Inferior parietal cortex (tissue), 1 donor: ENCODE results near the gene MAD1L1.
A peak's percentile ranks its signal among the peaks of the same experiment; 100 is the strongest.

Experiments used
- DNase-seq: peaks from one replicate; pipeline ENCODE4 v3.0.0-alpha.2; 2016; ENCODE audit errors: extremely low spot score

Gene MAD1L1

DNA sequence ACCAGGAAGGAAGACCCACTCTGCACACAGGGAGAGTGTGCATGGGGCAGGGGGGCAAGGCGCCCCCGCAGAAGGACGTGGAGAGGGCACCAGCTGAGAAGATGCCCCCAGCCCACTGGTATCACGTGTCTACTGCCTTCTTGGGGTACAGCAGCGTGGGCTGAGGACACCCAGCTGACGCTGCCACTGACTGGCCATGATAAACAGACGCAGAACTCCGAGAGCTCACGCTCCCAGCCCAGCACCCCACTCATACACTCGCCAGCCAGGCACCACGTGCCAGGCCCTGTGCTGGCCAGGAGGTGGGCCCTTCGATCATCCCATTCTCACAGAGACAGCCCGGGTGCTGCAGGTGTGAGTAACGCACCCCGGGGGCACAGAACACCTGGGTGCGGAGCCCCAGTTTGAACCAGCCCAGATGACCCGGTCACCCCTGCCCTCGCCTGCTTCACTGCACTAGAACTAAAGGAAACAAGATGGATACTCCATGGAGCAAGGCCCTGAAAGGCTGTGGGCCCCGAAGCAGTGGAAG lies 199.8 kb downstream of the MAD1L1 start:
- DNase-seq, result no peak

- no peak for DNase-seq
These were observed 200.5 kb downstream of the MAD1L1 start for GRCh38 chr7:2032030-2032875.

- DNase-seq, result no peak
These were observed 201.3 kb downstream of the MAD1L1 start for GRCh38 chr7:2031451-2031845.

DNA sequence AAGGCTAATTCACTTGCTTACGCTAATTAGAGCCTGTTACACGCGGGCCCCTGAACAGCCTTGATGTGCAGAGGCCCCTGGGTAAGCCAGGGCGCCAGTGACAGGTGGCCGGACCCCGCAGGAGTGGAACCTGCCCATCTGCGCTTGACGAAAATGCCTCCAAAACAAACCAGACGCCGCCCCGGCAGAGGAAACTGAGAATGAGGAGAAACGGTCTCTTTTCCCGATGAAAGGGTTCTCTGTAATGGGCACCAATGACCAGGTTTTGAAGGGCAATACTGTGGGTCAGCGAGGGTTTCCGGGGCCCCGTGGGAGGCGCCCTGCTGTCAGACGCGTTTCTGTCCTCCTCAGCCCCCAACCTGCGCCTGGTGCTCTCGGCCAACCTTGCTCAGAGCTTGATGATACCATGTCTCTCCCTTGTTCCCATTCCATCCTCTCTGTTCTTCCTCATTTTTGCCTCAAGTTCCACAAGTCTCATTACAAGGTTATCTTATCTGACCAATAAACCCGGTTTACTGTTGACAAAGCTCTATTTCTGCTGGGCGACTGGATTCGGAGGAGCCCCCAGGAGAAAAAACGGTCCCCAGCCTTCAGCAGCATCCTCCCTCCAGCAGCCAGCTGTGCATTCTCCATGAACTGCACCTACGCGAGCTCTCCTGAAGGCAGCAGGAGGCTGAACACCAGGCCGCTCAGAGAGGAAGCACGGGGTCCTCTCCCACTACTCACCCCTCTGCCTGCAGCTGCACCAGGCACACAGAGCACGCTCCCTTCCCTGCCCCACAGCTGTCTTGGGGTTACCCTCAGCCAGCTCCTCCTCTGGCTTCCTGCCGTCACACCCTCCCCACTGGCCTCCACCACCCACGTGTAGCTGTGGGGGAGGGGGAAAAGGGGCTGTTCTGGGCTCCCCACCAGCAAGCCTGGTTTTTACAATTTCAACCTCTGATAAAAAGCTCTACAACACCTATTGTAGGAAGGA lies 202.0 kb downstream of the MAD1L1 start:
- no peak for DNase-seq

DNA sequence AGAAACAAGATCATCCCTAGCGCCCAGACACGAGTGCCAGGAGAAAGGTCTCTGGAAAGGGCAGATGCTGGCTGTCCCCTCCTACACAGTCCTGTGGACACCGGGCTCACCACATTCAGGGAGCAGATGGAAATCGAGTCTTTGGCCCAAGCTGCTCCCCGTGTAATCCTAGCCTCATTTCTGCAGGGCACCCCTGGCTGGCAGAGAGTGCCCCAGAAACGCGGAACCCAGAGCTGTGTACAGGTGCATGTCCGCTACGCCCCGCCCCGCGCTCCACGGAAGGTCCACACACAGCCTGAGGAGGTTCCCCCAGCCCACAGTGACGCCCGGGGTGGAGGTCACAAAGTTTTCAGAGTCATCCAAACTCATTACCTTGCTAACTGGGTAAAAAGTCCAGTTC lies 202.8 kb downstream of the MAD1L1 start:
- no peak for DNase-seq

DNA sequence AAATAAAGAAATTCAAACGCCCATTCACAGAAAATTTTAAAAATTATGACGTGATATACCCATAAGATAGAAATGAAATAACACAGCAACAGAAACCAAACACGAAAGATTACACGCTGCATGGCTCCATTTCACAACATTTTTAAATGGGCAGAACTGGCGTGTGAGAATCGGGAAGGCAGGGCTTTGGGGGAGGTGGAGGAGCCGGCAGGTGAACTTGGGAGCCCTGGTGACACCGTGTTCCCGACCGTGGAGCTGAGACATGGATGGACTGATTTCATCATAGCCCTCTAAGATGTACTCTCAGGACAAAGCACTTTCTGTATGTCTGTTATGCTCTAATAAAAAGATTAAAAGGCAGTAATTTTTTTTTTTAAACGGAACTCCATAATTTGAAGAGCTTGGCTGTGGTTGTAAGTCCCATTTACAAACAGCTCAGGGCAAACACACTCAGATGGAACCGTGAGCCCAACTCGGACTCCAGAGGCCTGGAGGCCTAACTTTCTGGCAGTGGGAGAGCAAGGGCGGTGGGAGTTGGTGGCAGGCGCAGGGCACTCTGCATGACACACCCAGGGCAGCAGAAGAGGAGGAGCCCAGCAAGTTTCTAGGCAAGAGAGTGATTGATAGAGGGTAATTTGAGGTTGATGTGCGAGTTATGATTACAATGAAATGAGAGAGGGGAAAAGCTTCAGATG lies 203.4 kb downstream of the MAD1L1 start:
- DNase-seq, result no peak

- DNase-seq, result no peak
These were observed 204.0 kb downstream of the MAD1L1 start for GRCh38 chr7:2028733-2029132.

GRCh38 chr7:2025188-2025587 lies 207.6 kb downstream of the MAD1L1 start:
- no peak for DNase-seq

DNA sequence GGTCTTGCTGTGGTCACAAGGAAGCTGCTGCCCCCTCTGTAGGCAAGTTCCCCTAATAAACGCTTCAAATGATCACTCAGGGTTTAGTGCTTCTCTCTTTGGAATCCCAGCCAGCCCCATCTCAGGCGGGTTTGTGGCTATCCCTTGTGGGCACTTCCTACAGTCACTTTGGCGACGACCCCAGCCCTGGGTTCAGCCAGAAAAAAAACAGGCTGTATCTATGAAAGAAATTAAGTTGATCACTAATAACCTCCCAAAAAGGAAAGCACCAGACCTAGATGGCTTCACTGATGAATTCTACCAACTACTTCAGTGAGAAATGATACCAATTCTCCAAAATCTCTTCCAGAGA lies 208.2 kb downstream of the MAD1L1 start:
- no peak for DNase-seq

- DNase-seq, result no peak
These were observed 208.7 kb downstream of the MAD1L1 start for GRCh38 chr7:2023877-2024566.

DNA sequence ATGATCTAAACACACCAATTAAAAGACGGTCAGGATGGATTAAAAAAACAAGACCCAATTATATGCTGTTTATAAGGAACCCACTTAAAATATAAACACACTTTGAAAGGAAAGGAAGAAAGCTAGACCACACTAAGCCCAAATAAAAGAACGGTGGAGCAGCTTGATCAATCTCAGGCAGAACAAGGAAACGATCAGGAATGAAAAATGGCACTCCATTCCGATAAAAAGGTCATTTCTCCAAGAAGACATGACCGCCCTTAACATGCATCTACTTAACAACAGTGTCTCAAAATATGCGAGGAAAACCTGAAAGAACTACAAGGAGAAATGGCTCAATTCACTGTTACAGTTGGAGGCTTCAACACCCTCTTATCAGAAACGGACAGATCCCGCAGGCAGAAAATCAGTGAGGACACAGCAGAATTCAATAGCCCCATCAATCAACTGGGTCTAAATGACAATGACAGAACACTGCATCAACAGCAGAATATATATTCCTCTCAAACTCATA lies 210.0 kb downstream of the MAD1L1 start:
- no peak for DNase-seq

- DNase-seq, result no peak
These were observed 210.7 kb downstream of the MAD1L1 start for GRCh38 chr7:2022021-2022409.

- DNase-seq, result peak; percentile 38
These were observed 212.8 kb downstream of the MAD1L1 start for GRCh38 chr7:2019711-2020511.

DNA sequence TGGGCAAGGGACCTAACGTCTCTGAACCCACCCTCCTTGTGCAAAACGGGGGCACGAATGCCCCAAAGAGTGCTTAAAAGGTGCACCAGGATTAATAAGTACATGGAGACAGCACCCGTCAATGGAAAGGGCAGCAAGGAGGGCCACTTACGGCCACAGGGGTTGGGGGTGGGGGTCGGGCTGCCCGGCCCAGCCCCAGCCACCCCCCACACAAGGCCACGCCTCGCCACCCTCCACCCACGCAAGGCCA lies 213.4 kb downstream of the MAD1L1 start:
- no peak for DNase-seq

- peak; percentile 59 for DNase-seq
These were observed 213.9 kb downstream of the MAD1L1 start for GRCh38 chr7:2018569-2019460.

DNA sequence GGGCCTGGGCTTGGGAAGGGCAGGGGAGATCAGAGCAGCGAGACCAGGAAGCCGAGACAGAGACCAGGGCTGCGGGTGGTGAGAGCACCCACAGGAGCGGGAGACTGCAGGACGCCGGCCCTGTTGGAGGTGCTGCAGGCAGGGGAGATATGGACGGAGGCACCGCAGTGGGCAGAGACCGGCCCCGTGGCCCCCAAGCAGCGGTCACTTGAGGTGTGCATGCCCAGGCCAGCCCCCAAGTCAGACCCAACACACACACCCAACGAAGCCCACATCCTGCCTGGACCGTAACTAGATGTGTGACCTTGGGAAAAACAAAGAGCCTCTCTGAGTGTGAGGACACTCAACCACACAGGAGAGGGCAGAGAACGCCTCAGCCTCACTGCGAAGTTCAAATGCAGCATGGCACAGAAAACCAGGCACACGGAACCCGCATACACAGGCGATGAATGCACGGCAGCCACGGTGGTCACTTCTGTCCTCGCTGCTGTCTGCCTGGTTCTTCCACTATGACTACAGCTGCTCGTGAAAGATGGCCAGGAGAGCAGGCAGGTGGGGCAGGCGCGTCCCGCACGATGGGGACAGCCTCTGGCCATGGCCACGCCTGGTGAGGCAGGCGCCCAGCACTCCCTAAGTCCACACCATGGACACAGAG lies 214.7 kb downstream of the MAD1L1 start:
- DNase-seq, result no peak

GRCh38 chr7:2017481-2017891 lies 215.3 kb downstream of the MAD1L1 start:
- DNase-seq, result no peak

DNA sequence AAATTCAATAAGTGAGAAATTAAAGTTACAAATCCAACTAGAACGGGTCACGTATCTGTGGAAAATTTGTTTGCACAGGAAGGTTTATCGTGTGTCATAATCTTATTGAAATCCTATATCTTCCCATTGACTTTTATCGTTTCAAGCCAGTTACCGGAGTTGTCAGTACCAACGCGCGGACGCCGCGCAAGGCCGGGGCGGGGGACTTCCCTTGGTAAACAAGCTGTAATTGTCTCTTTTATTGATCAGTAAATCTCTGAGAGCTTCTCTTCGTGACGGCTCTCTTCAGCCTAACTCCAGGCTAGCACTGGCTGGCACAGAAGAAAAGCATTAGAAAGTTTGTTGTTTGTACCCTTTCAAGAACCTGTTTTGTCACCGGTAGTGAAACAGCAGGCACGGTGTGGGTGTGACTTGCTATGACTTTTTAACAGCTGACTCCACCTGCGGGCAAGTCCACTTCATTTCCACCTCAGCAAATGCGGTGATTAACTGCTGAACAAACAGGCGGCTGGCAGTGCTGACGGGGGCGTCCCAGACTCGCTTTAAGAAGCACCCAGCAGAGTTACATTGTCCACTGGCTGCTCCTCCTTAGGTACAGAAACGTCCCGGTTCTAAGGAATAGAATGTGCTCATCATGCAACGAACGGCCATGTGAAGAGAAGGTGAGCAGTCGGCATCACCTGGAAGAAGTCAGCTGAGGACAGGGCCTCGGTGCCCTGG lies 215.8 kb downstream of the MAD1L1 start:
- DNase-seq, result no peak
